ENCODE results near the gene NRSN1. TPM values are rescaled to one million over a fixed set of nuclear protein-coding genes. Genes with fewer than 3 reads are reported as not detected.

Gene NRSN1
- total and polyA plus RNA-seq, 2 donors (not counting 1 experiment from before 2014, with no cell fraction given) = not detected

GRCh38 chr6:24191346-24191745, 65.3 kb downstream of the NRSN1 start:
- DNase-seq (no peak), ATAC-seq (ENCODE audit: low read depth) (no peak)
- Mint-ChIP-seq H3K27ac (no peak overlapping the region), H3K27me3 (peaks cover 24% of the 10 kb centered on the region), H3K4me1 (no peaks in the 10 kb centered on the region), H3K9me3 (ENCODE audit: insufficient read depth) (no peaks in the 10 kb centered on the region), H3K4me3 (no peak overlapping the region)
- H3K9me3 ChIP-seq (ENCODE audit: control extremely low read depth in 1 of 3, control insufficient read depth in 2 of 3, insufficient read depth in 1 of 3, low read length in 2 of 3) = no peaks in the 10 kb centered on the region
- no peaks in the 10 kb centered on the region for H4K20me1 ChIP-seq (ENCODE audit: control insufficient read depth, insufficient read depth, low read length, poor library complexity, severe bottlenecking)
- POLR2A ChIA-PET = no interaction called here
- no peak overlapping the region for H3K4me2 ChIP-seq (replicated peaks; ENCODE audit: low read depth, low read length, poor library complexity, severe bottlenecking)
- intact Hi-C loops (cut with micrococcal nuclease) = no loop called here
- no peak overlapping the region for H3K9ac ChIP-seq (ENCODE audit: low read length)
- H3K4me1 ChIP-seq (ENCODE audit: control insufficient read depth in 2 of 2, insufficient read depth in 2 of 2, low read length in 2 of 2) = no peaks in the 10 kb centered on the region
- peaks cover 0 to 4% (median 0%) of the 10 kb centered on the region in 4 experiments for H3K27me3 ChIP-seq (replicated peaks in 1 of 4; ENCODE audit: control extremely low read depth in 1 of 4, control insufficient read depth in 3 of 4, insufficient read depth in 4 of 4, low read length in 3 of 4)
- WGBS (ENCODE audit: insufficient coverage) = no CpG with 5 or more reads among the region's 2 CpGs
- H3K79me2 ChIP-seq (ENCODE audit: control insufficient read depth, insufficient read depth, low read length) = no peaks in the 10 kb centered on the region
- CTCF ChIA-PET = no interaction called here
- TF ChIP-seq EZH2 (IDR thresholded peaks at IDR 0.05; ENCODE audit: borderline replicate concordance, insufficient read depth, low read depth, low read length, poor library complexity, severe bottlenecking) = no peak
- TF ChIP-seq CTCF (IDR thresholded peaks at IDR 0.05) = no peak
- H3K27ac ChIP-seq (ENCODE audit: low read length in 2 of 2) = no peak overlapping the region
- H3K36me3 ChIP-seq (replicated peaks in 1 of 2; ENCODE audit: control extremely low read depth in 1 of 2, control insufficient read depth in 1 of 2, extremely low read depth in 1 of 2, insufficient read depth in 2 of 2, low read length in 1 of 2) = no peaks in the 10 kb centered on the region
- H2AFZ ChIP-seq (ENCODE audit: insufficient read depth, low read depth, low read length, poor library complexity, severe bottlenecking) = no peak overlapping the region
- H3K4me3 ChIP-seq (ENCODE audit: control extremely low read depth in 1 of 5, extremely low read depth in 1 of 5, insufficient read depth in 1 of 5, low read depth in 2 of 5, low read length in 4 of 5) = no peak overlapping the region

GRCh38 chr6:24193364-24193763, 67.3 kb downstream of the NRSN1 start:
- H3K9me3 ChIP-seq (ENCODE audit: control extremely low read depth in 1 of 3, control insufficient read depth in 2 of 3, insufficient read depth in 1 of 3, low read length in 2 of 3) = no peaks in the 10 kb centered on the region
- Mint-ChIP-seq H3K27me3 (peaks cover 25% of the 10 kb centered on the region), H3K4me3 (no peak overlapping the region), H3K27ac (no peak overlapping the region), H3K9me3 (ENCODE audit: insufficient read depth) (no peaks in the 10 kb centered on the region), H3K4me1 (no peaks in the 10 kb centered on the region)
- H3K4me1 ChIP-seq (ENCODE audit: control insufficient read depth in 2 of 2, insufficient read depth in 2 of 2, low read length in 2 of 2) = no peaks in the 10 kb centered on the region
- no peak overlapping the region for H3K4me3 ChIP-seq (ENCODE audit: control extremely low read depth in 1 of 5, extremely low read depth in 1 of 5, insufficient read depth in 1 of 5, low read depth in 2 of 5, low read length in 4 of 5)
- H3K9ac ChIP-seq (ENCODE audit: low read length) = no peak overlapping the region
- H4K20me1 ChIP-seq (ENCODE audit: control insufficient read depth, insufficient read depth, low read length, poor library complexity, severe bottlenecking) = no peaks in the 10 kb centered on the region
- peaks cover 0 to 4% (median 1%) of the 10 kb centered on the region in 4 experiments for H3K27me3 ChIP-seq (replicated peaks in 1 of 4; ENCODE audit: control extremely low read depth in 1 of 4, control insufficient read depth in 3 of 4, insufficient read depth in 4 of 4, low read length in 3 of 4)
- TF ChIP-seq CTCF (IDR thresholded peaks at IDR 0.05) (no peak), EZH2 (IDR thresholded peaks at IDR 0.05; ENCODE audit: borderline replicate concordance, insufficient read depth, low read depth, low read length, poor library complexity, severe bottlenecking) (no peak)
- H3K27ac ChIP-seq (ENCODE audit: low read length in 2 of 2) = no peak overlapping the region
- ATAC-seq (ENCODE audit: low read depth) (no peak), DNase-seq (no peak)
- no peaks in the 10 kb centered on the region for H3K79me2 ChIP-seq (ENCODE audit: control insufficient read depth, insufficient read depth, low read length)
- POLR2A ChIA-PET = no interaction called here
- H3K36me3 ChIP-seq (replicated peaks in 1 of 2; ENCODE audit: control extremely low read depth in 1 of 2, control insufficient read depth in 1 of 2, extremely low read depth in 1 of 2, insufficient read depth in 2 of 2, low read length in 1 of 2) = no peaks in the 10 kb centered on the region
- H2AFZ ChIP-seq (ENCODE audit: insufficient read depth, low read depth, low read length, poor library complexity, severe bottlenecking) = no peak overlapping the region
- intact Hi-C loops (cut with micrococcal nuclease) = no loop called here
- no peak overlapping the region for H3K4me2 ChIP-seq (replicated peaks; ENCODE audit: low read depth, low read length, poor library complexity, severe bottlenecking)
- CTCF ChIA-PET = no interaction called here
